Stimulated activated memory B cell treated with anti-CD40 and anti-IgM and Interleukin-4, amounts not matched to agents 10 μg/mL and 1 μg/mL and 100 μg/mL, for 72 hours (primary cell): ENCODE measurements around the gene PGM1.

ENCODE experiments used
- ATAC-seq: fragments of 150-1000 bp; cut with Tn5 transposase; 2 replicates; pipeline ENCODE4 v1.10.0; 2021
- H3K27ac Mint-ChIP-seq: one replicate; pipeline ENCODE4 v1.8.0; 2022; ENCODE audit warnings: mild to moderate bottlenecking, mixed read lengths
- H3K27me3 Mint-ChIP-seq: one replicate; pipeline ENCODE4 v1.8.0; 2022; ENCODE audit warnings: mixed read lengths
- H3K36me3 Mint-ChIP-seq: one replicate; pipeline ENCODE4 v1.8.0; 2022; ENCODE audit warnings: mixed read lengths
- H3K4me1 Mint-ChIP-seq: one replicate; pipeline ENCODE4 v1.8.0; 2022; ENCODE audit warnings: mixed read lengths
- H3K4me3 Mint-ChIP-seq: one replicate; pipeline ENCODE4 v1.8.0; 2022; ENCODE audit warnings: mild to moderate bottlenecking, moderate library complexity, mixed read lengths
- H3K9me3 Mint-ChIP-seq: one replicate; pipeline ENCODE4 v1.8.0; 2022; ENCODE audit warnings: mixed read lengths

Gene PGM1

DNA sequence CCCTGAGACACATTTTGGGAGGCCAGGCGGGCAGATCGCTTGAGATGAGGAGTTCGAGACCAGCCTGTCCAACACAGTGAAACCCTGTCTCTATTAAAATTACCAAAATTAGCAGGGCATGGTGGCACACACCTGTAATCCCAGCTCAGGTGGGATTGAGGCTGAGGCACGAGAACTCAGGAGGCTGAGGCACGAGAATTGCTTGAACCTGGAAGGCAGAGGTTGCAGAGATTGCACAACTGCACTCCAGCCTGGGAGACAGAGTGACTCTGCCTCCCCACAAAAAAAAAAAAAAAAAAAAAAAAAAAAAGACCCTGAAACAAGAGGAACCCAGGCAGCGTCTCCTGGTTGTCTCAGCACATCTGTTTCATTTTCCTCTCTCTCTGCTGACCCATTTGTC lies 24.2 kb downstream of the PGM1 start:
- H3K4me3 Mint-ChIP-seq = no peak overlapping the region
- H3K9me3 Mint-ChIP-seq = no peaks in the 10 kb centered on the region
- no peak overlapping the region for H3K27ac Mint-ChIP-seq
- ATAC-seq = no peak
- H3K4me1 Mint-ChIP-seq = peaks cover 6% of the 10 kb centered on the region
- H3K27me3 Mint-ChIP-seq = no peaks in the 10 kb centered on the region
- peaks cover 9% of the 10 kb centered on the region for H3K36me3 Mint-ChIP-seq

- Mint-ChIP-seq H3K9me3 (no peaks in the 10 kb centered on the region), H3K36me3 (peaks cover 9% of the 10 kb centered on the region), H3K27me3 (no peaks in the 10 kb centered on the region), H3K4me1 (peaks cover 6% of the 10 kb centered on the region), H3K4me3 (no peak overlapping the region), H3K27ac (no peak overlapping the region)
- ATAC-seq = no peak
These were observed 24.8 kb downstream of the PGM1 start for GRCh38 chr1:63618011-63618410.

DNA sequence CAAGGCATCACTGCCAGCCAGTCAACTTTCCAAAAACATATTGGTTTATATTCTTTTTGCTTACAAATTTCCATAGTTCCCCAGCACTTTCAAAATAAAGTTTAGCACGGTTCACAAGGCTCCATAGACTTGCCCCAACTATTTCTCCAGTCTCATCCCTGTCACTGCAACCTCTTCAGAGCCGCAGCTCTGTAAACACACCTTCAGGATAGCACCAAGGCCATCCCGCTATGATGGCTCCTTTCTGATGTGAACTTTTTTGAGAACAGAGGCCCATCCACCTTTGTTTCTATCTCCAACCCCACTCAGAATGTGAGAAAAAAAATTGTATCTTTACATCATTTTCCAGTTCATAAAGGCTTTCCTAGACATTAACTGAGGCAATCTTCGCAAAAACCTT lies 26.3 kb downstream of the PGM1 start:
- H3K27ac Mint-ChIP-seq = no peak overlapping the region

DNA sequence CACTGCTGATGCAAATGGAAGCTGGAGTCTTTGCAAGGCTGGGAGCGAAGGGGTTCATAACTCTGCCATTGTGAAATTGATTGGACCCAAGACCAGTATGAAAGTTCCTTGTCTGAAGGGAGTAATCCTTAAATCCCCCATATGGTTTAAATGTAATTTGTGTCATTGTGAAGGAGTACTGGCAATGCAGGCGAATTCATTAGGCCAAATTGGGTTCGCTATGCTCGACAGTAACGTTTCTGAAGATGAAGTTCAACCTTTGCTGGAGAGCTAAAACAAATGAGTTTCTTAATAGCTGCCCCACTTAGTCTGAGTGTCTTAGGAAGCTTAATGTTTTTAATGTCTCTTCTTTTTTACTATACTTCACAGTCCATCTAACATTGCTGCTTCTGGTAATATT lies 27.5 kb downstream of the PGM1 start:
- no peak overlapping the region for H3K4me3 Mint-ChIP-seq
- H3K27ac Mint-ChIP-seq = no peak overlapping the region
- ATAC-seq = no peak
- no peaks in the 10 kb centered on the region for H3K9me3 Mint-ChIP-seq
- H3K4me1 Mint-ChIP-seq = no peaks in the 10 kb centered on the region
- peaks cover 14% of the 10 kb centered on the region for H3K36me3 Mint-ChIP-seq
- H3K27me3 Mint-ChIP-seq = no peaks in the 10 kb centered on the region

More for the DNA sequence above, 26.3 kb downstream of the PGM1 start:
- H3K27me3 Mint-ChIP-seq = no peaks in the 10 kb centered on the region
- no peaks in the 10 kb centered on the region for H3K9me3 Mint-ChIP-seq
- no peaks in the 10 kb centered on the region for H3K4me1 Mint-ChIP-seq
- H3K36me3 Mint-ChIP-seq = peaks cover 14% of the 10 kb centered on the region
- no peak overlapping the region for H3K4me3 Mint-ChIP-seq
- ATAC-seq = no peak

DNA sequence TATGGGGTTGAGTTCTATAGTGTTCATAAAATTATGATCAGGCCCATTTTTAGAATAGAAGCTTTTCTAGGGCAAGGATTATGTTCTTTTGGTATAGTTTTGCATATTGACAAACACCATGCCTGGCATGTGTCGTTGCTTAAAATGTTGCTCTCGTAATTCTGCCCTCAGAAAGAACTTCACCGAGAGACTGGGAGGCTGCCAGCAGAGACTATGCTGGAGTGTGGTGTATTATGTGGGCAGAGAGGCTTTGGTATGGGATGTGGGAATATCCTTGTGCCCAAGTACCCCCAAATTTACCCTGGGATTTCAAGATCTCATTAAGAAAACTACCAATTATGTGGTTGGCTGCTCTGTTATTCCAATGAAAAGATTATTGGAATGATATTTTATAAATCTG lies 27.9 kb downstream of the PGM1 start:
- no peaks in the 10 kb centered on the region for H3K4me1 Mint-ChIP-seq
- no peak overlapping the region for H3K4me3 Mint-ChIP-seq
- H3K9me3 Mint-ChIP-seq = no peaks in the 10 kb centered on the region
- H3K36me3 Mint-ChIP-seq = peaks cover 14% of the 10 kb centered on the region
- no peak for ATAC-seq
- H3K27ac Mint-ChIP-seq = no peak overlapping the region
- no peaks in the 10 kb centered on the region for H3K27me3 Mint-ChIP-seq

- H3K9me3 Mint-ChIP-seq = no peaks in the 10 kb centered on the region
- ATAC-seq = no peak
- H3K36me3 Mint-ChIP-seq = peaks cover 14% of the 10 kb centered on the region
- H3K4me1 Mint-ChIP-seq = no peaks in the 10 kb centered on the region
- H3K4me3 Mint-ChIP-seq = no peak overlapping the region
- no peak overlapping the region for H3K27ac Mint-ChIP-seq
- no peaks in the 10 kb centered on the region for H3K27me3 Mint-ChIP-seq
These were observed 28.5 kb downstream of the PGM1 start for GRCh38 chr1:63621698-63622097.

DNA sequence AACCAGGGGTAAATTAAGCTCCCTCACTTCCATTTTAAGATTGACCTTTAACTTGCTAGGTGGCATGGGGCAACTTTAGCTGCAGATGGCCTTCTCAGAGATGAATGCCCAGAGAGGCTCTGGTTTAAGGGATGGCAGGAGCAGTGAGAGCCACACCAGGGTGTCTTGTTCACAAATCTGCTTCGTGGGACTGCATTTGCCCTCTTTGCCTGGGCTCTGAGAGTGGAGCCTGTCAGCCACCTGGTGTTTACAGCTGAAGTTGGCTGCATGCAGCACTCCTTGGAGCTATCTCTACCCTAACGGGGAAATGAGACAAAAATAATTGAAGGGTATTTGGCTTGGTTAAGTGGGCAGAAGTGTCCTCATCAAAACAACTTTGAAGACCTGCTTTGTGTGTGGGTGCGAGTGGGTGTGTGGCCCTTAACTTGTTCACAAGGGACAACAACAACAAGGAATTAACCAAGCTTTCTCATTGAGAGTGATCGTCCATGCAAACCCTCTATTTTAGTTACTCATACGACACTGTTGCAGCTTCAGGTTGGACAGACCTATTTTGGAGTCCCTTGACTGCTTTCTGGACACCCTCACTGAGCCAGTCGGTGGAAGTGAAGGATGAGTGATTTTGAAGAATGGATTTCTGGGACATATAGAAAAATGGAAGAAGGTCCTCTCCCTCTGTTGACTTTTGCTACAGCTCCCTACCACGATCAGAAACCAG lies 29.8 kb downstream of the PGM1 start:
- H3K9me3 Mint-ChIP-seq = no peaks in the 10 kb centered on the region
- H3K27ac Mint-ChIP-seq = no peak overlapping the region
- no peaks in the 10 kb centered on the region for H3K27me3 Mint-ChIP-seq
- H3K4me1 Mint-ChIP-seq = no peaks in the 10 kb centered on the region
- H3K36me3 Mint-ChIP-seq = peaks cover 11% of the 10 kb centered on the region
- H3K4me3 Mint-ChIP-seq = no peak overlapping the region
- ATAC-seq = no peak

GRCh38 chr1:63623952-63624351 lies 30.7 kb downstream of the PGM1 start:
- Mint-ChIP-seq H3K4me1 (no peaks in the 10 kb centered on the region), H3K9me3 (no peaks in the 10 kb centered on the region), H3K27ac (no peak overlapping the region), H3K27me3 (no peaks in the 10 kb centered on the region), H3K36me3 (peaks cover 16% of the 10 kb centered on the region), H3K4me3 (no peak overlapping the region)
- ATAC-seq = no peak

- no peaks in the 10 kb centered on the region for H3K4me1 Mint-ChIP-seq
- H3K4me3 Mint-ChIP-seq = no peak overlapping the region
- H3K27me3 Mint-ChIP-seq = no peaks in the 10 kb centered on the region
- no peak for ATAC-seq
- no peak overlapping the region for H3K27ac Mint-ChIP-seq
- peaks cover 16% of the 10 kb centered on the region for H3K36me3 Mint-ChIP-seq
- no peaks in the 10 kb centered on the region for H3K9me3 Mint-ChIP-seq
These were observed 31.7 kb downstream of the PGM1 start for GRCh38 chr1:63624911-63625310.

DNA sequence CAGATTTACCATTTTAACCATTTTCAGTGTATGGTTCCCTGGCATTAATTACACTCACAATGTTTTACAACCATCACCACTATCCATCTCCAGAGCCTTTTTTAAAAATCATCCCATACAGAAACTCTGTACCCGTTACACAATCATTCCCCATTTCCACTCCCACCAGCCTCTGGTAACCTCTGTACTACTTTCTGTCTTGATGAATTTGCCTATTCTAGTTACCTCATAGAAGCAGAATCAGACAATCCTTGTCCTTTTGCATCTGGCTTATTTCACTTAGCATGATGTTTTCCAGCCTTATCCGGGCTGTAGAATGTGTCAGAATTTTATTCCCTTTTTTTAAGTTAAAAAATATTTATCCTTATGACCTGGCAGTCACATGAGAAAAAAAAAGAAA lies 33.0 kb downstream of the PGM1 start:
- no peaks in the 10 kb centered on the region for H3K9me3 Mint-ChIP-seq
- no peak overlapping the region for H3K27ac Mint-ChIP-seq
- no peak overlapping the region for H3K4me3 Mint-ChIP-seq
- no peaks in the 10 kb centered on the region for H3K4me1 Mint-ChIP-seq
- no peaks in the 10 kb centered on the region for H3K27me3 Mint-ChIP-seq
- ATAC-seq = no peak
- H3K36me3 Mint-ChIP-seq = peaks cover 12% of the 10 kb centered on the region

DNA sequence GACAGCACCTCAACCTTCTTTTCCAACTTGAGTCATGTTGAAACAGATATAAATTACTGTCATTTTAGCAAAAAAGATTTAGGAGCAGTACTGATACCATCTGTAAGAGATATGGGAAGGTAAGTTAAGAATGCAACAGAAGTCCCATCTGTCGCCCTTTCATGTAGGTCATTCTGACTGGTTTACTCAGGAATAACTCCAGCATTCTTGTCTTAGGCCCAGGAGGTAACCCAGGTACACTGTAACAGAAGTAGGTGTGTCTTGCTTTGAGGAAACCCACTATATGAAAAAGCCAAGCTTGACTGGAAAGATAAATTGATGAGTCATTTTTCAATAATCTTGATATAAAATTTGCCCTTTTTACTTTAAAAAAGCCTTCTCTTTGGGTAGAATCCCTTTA lies 35.4 kb downstream of the PGM1 start:
- Mint-ChIP-seq H3K27ac (no peak overlapping the region), H3K27me3 (no peaks in the 10 kb centered on the region), H3K36me3 (peaks cover 30% of the 10 kb centered on the region), H3K4me1 (no peaks in the 10 kb centered on the region), H3K4me3 (no peak overlapping the region), H3K9me3 (no peaks in the 10 kb centered on the region)
- ATAC-seq = no peak

- no peak for ATAC-seq
- peaks cover 45% of the 10 kb centered on the region for H3K36me3 Mint-ChIP-seq
These were observed 37.0 kb downstream of the PGM1 start for GRCh38 chr1:63630238-63630637.

GRCh38 chr1:63630666-63631065 lies 37.5 kb downstream of the PGM1 start:
- no peak for ATAC-seq
- H3K9me3 Mint-ChIP-seq = no peaks in the 10 kb centered on the region
- H3K4me3 Mint-ChIP-seq = no peak overlapping the region
- H3K27me3 Mint-ChIP-seq = no peaks in the 10 kb centered on the region
- peaks cover 49% of the 10 kb centered on the region for H3K36me3 Mint-ChIP-seq
- H3K4me1 Mint-ChIP-seq = no peaks in the 10 kb centered on the region
- H3K27ac Mint-ChIP-seq = no peak overlapping the region

More at GRCh38 chr1:63630238-63630637, 37.0 kb downstream of the PGM1 start:
- Mint-ChIP-seq H3K27ac (no peak overlapping the region), H3K4me3 (no peak overlapping the region), H3K4me1 (no peaks in the 10 kb centered on the region), H3K9me3 (no peaks in the 10 kb centered on the region), H3K27me3 (no peaks in the 10 kb centered on the region)

- Mint-ChIP-seq H3K9me3 (no peaks in the 10 kb centered on the region), H3K27me3 (no peaks in the 10 kb centered on the region), H3K27ac (no peak overlapping the region), H3K4me1 (no peaks in the 10 kb centered on the region), H3K36me3 (peaks cover 64% of the 10 kb centered on the region), H3K4me3 (no peak overlapping the region)
- ATAC-seq = no peak
These were observed 38.9 kb downstream of the PGM1 start for GRCh38 chr1:63632110-63632509.

DNA sequence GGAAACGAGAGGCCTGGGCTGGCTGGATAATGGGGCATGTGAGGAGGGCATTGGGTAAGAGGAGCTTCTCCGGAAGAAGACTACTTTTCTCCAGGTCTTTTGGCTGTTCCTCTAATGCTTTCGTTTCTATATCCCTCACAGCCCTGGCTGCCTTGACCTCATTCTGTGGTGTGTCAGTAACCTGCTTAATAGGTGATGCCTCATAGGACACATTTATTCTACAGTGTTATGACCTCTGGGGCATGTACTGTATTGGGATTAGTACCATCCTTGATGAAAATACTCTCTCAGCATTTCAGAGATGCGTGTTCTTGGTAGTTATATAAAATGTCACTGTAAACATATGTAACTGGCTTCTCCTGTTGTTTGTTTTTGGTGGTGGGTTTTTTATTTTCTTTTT lies 40.1 kb downstream of the PGM1 start:
- H3K4me1 Mint-ChIP-seq = no peaks in the 10 kb centered on the region

GRCh38 chr1:63634471-63634870 lies 41.3 kb downstream of the PGM1 start:
- H3K27ac Mint-ChIP-seq = no peak overlapping the region
- no peak for ATAC-seq

More for the DNA sequence above, 40.1 kb downstream of the PGM1 start:
- Mint-ChIP-seq H3K9me3 (no peaks in the 10 kb centered on the region), H3K4me3 (no peak overlapping the region), H3K36me3 (peaks cover 71% of the 10 kb centered on the region), H3K27me3 (no peaks in the 10 kb centered on the region), H3K27ac (no peak overlapping the region)
- no peak for ATAC-seq

More at GRCh38 chr1:63634471-63634870, 41.3 kb downstream of the PGM1 start:
- Mint-ChIP-seq H3K4me1 (no peaks in the 10 kb centered on the region), H3K4me3 (no peak overlapping the region), H3K36me3 (peaks cover 82% of the 10 kb centered on the region), H3K27me3 (no peaks in the 10 kb centered on the region), H3K9me3 (no peaks in the 10 kb centered on the region)
